ENCODE measurements around the gene KSR2.

The KSR2 gene

DNA sequence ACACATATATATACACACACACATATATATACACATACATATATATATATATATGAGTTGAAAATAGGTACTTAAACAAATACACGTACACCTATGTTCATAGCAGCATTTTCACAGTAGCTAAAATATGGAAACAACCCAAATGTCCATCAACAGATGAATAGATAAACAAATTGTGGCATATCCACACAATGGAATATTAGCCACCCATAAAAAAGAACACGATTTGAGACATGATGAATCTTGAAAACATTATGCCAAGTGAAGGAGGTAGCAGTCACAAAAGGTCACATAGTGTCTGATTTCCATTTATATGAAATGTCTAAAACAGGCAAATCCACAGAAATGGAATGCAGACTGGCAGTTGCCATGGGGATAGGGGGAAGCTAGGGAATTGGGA is 276.3 kb downstream of the KSR2 start:
- Histone ChIP-seq H3K4me2 (ENCODE audit: low read length) (no peak overlapping the region), H3F3A (ENCODE audit: control insufficient read depth, insufficient read depth) (no peaks in the 10 kb centered on the region), H3K9me3 (ENCODE audit: control insufficient read depth, insufficient read depth, low read length) (no peaks in the 10 kb centered on the region; the same call in 1 of the 2 replicates), H3K4me1 (ENCODE audit: control insufficient read depth, low read length) (no peaks in the 10 kb centered on the region), H3K27ac (ENCODE audit: low read depth, low read length) (no peak overlapping the region), H4K20me1 (ENCODE audit: control insufficient read depth, insufficient read depth, low read depth, low read length) (no peaks in the 10 kb centered on the region), H3K36me3 (ENCODE audit: control insufficient read depth, low read length) (no peaks in the 10 kb centered on the region), H3K79me2 (ENCODE audit: control insufficient read depth, low read length) (no peaks in the 10 kb centered on the region), H3K4me3 (ENCODE audit: low read length) (no peak overlapping the region), H3K27me3 (ENCODE audit: control insufficient read depth, low read length) (no peaks in the 10 kb centered on the region), H3K9me2 (replicated peaks; ENCODE audit: control insufficient read depth, low read length) (no peaks in the 10 kb centered on the region)
- TF ChIP-seq, protein P1, sequence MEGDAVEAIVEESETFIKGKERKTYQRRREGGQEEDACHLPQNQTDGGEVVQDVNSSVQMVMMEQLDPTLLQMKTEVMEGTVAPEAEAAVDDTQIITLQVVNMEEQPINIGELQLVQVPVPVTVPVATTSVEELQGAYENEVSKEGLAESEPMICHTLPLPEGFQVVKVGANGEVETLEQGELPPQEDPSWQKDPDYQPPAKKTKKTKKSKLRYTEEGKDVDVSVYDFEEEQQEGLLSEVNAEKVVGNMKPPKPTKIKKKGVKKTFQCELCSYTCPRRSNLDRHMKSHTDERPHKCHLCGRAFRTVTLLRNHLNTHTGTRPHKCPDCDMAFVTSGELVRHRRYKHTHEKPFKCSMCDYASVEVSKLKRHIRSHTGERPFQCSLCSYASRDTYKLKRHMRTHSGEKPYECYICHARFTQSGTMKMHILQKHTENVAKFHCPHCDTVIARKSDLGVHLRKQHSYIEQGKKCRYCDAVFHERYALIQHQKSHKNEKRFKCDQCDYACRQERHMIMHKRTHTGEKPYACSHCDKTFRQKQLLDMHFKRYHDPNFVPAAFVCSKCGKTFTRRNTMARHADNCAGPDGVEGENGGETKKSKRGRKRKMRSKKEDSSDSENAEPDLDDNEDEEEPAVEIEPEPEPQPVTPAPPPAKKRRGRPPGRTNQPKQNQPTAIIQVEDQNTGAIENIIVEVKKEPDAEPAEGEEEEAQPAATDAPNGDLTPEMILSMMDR (IDR thresholded peaks at IDR 0.05; ENCODE audit: low read depth, low read length, poor library complexity, severe bottlenecking), result no peak
- no peak for TF ChIP-seq EZH2phosphoT487 (IDR thresholded peaks at IDR 0.05; ENCODE audit: borderline replicate concordance, low read length)

DNA sequence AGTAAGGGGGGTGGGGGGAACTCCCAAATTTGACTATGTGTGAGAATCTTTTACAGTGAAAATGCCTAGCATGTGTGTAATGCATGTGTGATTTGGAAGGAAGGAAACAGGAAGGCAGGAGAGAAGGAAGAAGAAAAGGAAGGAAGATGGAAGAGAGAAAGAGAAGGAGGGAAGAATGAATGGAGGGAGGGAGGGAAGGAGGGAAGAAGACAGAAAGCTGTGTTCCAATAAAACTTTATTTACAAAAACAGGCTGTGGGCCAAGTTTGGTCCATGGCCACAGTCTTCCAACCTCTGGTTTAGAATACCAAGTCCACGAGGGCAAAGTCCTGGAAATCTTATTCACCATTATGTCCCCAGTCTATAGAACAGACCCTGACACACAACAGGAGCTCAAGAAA is 278.9 kb downstream of the KSR2 start:
- no peaks in the 10 kb centered on the region for H3K4me1 ChIP-seq (ENCODE audit: control insufficient read depth, low read length)
- no peaks in the 10 kb centered on the region; the same call in 1 of the 2 replicates for H3K9me3 ChIP-seq (ENCODE audit: control insufficient read depth, insufficient read depth, low read length)
- TF ChIP-seq, protein P1 (IDR thresholded peaks at IDR 0.05; ENCODE audit: low read depth, low read length, poor library complexity, severe bottlenecking), result no peak
- no peak for TF ChIP-seq EZH2phosphoT487 (IDR thresholded peaks at IDR 0.05; ENCODE audit: borderline replicate concordance, low read length)
- H3K4me2 ChIP-seq (ENCODE audit: low read length), result no peak overlapping the region
- no peaks in the 10 kb centered on the region for H4K20me1 ChIP-seq (ENCODE audit: control insufficient read depth, insufficient read depth, low read depth, low read length)
- no peaks in the 10 kb centered on the region for H3K27me3 ChIP-seq (ENCODE audit: control insufficient read depth, low read length)
- H3F3A ChIP-seq (ENCODE audit: control insufficient read depth, insufficient read depth), result no peaks in the 10 kb centered on the region
- H3K4me3 ChIP-seq (ENCODE audit: low read length), result no peak overlapping the region
- no peaks in the 10 kb centered on the region for H3K79me2 ChIP-seq (ENCODE audit: control insufficient read depth, low read length)
- no peak overlapping the region for H3K27ac ChIP-seq (ENCODE audit: low read depth, low read length)
- no peaks in the 10 kb centered on the region for H3K9me2 ChIP-seq (replicated peaks; ENCODE audit: control insufficient read depth, low read length)
- no peaks in the 10 kb centered on the region for H3K36me3 ChIP-seq (ENCODE audit: control insufficient read depth, low read length)

- no peaks in the 10 kb centered on the region for H3K36me3 ChIP-seq (ENCODE audit: control insufficient read depth, low read length)
- no peak overlapping the region for H3K4me2 ChIP-seq (ENCODE audit: low read length)
- no peaks in the 10 kb centered on the region for H3F3A ChIP-seq (ENCODE audit: control insufficient read depth, insufficient read depth)
- no peak overlapping the region for H3K27ac ChIP-seq (ENCODE audit: low read depth, low read length)
- H3K4me1 ChIP-seq (ENCODE audit: control insufficient read depth, low read length), result no peaks in the 10 kb centered on the region
- no peak overlapping the region for H3K4me3 ChIP-seq (ENCODE audit: low read length)
- no peaks in the 10 kb centered on the region for H3K27me3 ChIP-seq (ENCODE audit: control insufficient read depth, low read length)
- TF ChIP-seq EZH2phosphoT487 (IDR thresholded peaks at IDR 0.05; ENCODE audit: borderline replicate concordance, low read length), result no peak
- TF ChIP-seq, protein P1 (IDR thresholded peaks at IDR 0.05; ENCODE audit: low read depth, low read length, poor library complexity, severe bottlenecking), result no peak
- H4K20me1 ChIP-seq (ENCODE audit: control insufficient read depth, insufficient read depth, low read depth, low read length), result no peaks in the 10 kb centered on the region
- H3K9me2 ChIP-seq (replicated peaks; ENCODE audit: control insufficient read depth, low read length), result no peaks in the 10 kb centered on the region
- H3K9me3 ChIP-seq (ENCODE audit: control insufficient read depth, insufficient read depth, low read length), result no peaks in the 10 kb centered on the region; the same call in 1 of the 2 replicates
- H3K79me2 ChIP-seq (ENCODE audit: control insufficient read depth, low read length), result no peaks in the 10 kb centered on the region
Observed at GRCh38 chr12:117688446-117688845, 280.3 kb downstream of the KSR2 start.
